Endometrial microvascular endothelial cells (primary cell): ENCODE data around the gene CFAP46. TPM values are rescaled to one million over a fixed set of nuclear protein-coding genes. Genes with fewer than 3 reads are reported as not detected.

Experiments used
- in situ Hi-C: cut with HindIII; loops from 2 replicates; pipeline ENCODE4 v1.10.0; 2017; ENCODE audit warnings: low sequenced_read_pairs, low pct_unique_long_range_greater_than_20kb; ENCODE audit errors: inconsistent ontology term
- total RNA-seq: library from RNA; depleted of rRNA; stranded (reverse); fragments of >200 nt; gene quantifications from one replicate; pipeline ENCODE4 v1.2.3, GENCODE V29; 2015; ENCODE audit errors: inconsistent ontology term

The CFAP46 gene
- total RNA-seq, 1 donor from 2014 or later = 0.09 TPM

- in situ Hi-C loops = no loop called here
Observed at GRCh38 chr10:132765435-132765834, 176.9 kb downstream of the CFAP46 start.

DNA sequence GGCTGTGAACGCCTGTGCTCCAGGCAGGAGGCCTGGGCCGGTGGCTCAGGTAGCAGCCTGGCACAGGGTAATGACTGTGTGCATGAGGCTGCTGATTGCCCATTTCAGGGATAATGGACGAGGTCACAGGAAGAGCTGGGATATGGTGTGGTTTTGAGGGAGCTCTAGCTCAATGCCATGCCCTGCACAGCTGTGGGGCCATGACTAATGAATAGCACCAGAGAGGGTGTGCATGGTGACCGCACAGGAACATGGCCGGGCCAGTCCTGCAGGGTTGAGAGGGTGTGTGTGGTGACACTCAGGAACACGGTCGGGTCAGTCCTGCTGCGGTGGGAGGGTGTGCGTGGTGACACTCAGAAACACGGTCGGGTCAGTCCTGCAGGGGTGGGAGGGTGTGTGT, 178.3 kb downstream of the CFAP46 start:
- in situ Hi-C loops = no loop called here

- in situ Hi-C loops = no loop called here
Observed at GRCh38 chr10:132763545-132763944, 178.8 kb downstream of the CFAP46 start.

GRCh38 chr10:132762267-132762666, 180.1 kb downstream of the CFAP46 start:
- in situ Hi-C loops = no loop called here

DNA sequence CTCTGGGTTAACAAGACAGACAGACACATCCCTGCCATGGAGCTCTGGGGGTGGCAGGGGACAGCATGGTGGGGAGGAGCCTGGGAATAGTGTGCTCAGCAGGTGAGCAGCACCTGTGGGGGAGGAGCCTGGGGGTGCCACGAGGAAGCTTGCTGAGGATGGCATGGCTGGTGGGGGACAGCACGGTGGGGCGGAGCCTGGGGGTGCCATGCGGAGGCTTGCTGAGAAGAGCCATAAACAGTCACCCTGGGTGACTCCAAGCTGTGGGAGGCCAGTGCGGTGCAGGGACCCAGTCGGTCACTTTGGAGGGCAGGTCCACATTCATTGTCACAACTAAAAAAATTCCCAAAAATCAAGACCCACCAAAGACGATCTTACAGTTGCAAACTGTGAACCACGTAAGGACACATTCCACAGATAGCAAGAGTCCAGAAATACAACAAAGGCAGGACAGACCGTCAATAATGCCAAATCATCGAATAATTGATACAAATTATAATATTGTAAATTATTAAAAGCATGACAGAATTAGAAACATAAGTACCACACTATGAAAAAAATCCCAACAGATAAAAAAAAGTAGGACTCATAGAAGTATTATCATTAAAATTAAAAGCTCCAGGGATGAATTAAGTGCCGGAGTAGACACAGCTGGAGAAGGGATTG, 180.8 kb downstream of the CFAP46 start:
- in situ Hi-C loops = no loop called here

- in situ Hi-C loops = no loop called here
Observed at GRCh38 chr10:132758865-132759264, 183.5 kb downstream of the CFAP46 start.

Other genes starting within 250 kb of the CFAP46 start
- gene NKX6-2, start 156.4 kb downstream of the CFAP46 start, total RNA-seq = not detected
- not detected for gene ADGRA1, start 145.4 kb upstream of the CFAP46 start, total RNA-seq
- not detected for gene KNDC1, start 217.6 kb upstream of the CFAP46 start, total RNA-seq